ENCODE results near the gene ACSF3.
"Not testable (repeated sequence)": the region's sequence is repeated elsewhere in the genome, so short reads cannot be mapped to it uniquely, and the experiment has no call there.

Gene ACSF3

GRCh38 chr16:89056592-89056991 is 37.1 kb upstream of the ACSF3 start:
- DNase-seq, result no peak

GRCh38 chr16:89057738-89058137 is 35.9 kb upstream of the ACSF3 start:
- DNase-seq, result no peak

- DNase-seq, result no peak
Measured at GRCh38 chr16:89058812-89059211, 34.8 kb upstream of the ACSF3 start.

- DNase-seq, result no peak
Measured at GRCh38 chr16:89060207-89060794, 33.4 kb upstream of the ACSF3 start.

GRCh38 chr16:89061086-89061485 is 32.6 kb upstream of the ACSF3 start:
- DNase-seq, result no peak

GRCh38 chr16:89061590-89062380 is 31.9 kb upstream of the ACSF3 start:
- DNase-seq, result no peak

- DNase-seq, result no peak
Measured at GRCh38 chr16:89062389-89063345, 31.0 kb upstream of the ACSF3 start.

- DNase-seq, result no peak
Measured at GRCh38 chr16:89063768-89064320, 29.8 kb upstream of the ACSF3 start.

GRCh38 chr16:89064606-89065457 is 28.8 kb upstream of the ACSF3 start:
- no peak for DNase-seq

GRCh38 chr16:89065458-89065822 is 28.2 kb upstream of the ACSF3 start:
- no peak for DNase-seq

GRCh38 chr16:89066721-89067120 is 26.9 kb upstream of the ACSF3 start:
- no peak for DNase-seq

GRCh38 chr16:89067677-89068443 is 25.8 kb upstream of the ACSF3 start:
- DNase-seq, result no peak

- not testable (repeated sequence) for DNase-seq
Measured at GRCh38 chr16:89068814-89069616, 24.6 kb upstream of the ACSF3 start.

GRCh38 chr16:89069920-89070319 is 23.7 kb upstream of the ACSF3 start:
- DNase-seq, result no peak

GRCh38 chr16:89070590-89070989 is 23.1 kb upstream of the ACSF3 start:
- DNase-seq, result no peak

- DNase-seq, result no peak
Measured at GRCh38 chr16:89071686-89072547, 21.7 kb upstream of the ACSF3 start.

- DNase-seq, result no peak
Measured at GRCh38 chr16:89072548-89073130, 21.0 kb upstream of the ACSF3 start.

GRCh38 chr16:89073346-89074071 is 20.1 kb upstream of the ACSF3 start:
- no peak for DNase-seq
